ENCODE data around the gene PSD2.

The PSD2 gene

DNA sequence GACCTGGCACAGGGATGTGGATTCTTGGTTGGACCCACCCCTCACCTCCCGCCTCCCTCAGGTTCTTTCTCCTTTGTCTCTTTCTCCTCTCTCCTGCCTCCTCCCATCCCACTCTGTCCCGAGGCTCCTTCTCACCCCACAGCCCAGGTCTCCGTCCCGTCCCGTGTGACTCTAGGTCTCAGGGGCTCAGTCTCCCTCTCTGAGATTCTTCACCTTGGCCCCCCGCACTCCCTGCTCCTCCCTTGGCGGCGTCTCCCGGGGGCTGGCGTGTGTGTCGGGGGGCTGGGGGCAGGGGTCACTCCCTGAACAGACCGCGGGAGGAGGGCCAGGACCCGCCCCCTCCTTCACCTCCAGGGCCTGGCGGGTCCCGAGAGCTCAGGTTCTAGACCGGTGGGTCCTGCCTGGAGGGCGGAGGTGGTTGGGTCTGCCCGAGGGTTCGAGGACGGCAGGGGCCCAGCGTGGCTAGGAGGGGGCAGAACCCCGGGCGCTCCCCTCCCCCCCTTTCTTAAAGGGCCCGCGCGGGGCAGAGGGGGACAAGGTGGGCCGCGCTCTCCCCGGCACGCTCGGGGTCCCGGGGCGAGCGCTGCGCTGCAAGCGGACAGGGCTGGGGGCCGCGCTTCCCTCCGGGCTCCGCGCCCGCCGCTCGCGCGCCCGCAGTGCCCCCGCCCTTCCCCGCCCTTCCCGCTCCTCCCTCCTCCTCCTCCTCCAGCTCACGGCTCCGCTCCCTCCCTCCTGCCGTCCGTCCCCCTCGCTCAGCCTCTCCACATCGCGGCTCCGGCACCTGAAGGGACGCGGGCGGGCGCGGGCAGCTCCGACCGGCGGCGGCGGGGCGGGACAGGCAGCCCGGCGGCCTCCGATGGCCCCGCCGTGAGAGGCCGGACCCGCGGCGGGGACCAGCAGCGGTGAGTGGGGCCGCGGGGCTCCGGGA, at the start of gene PSD2:
TSS of gene PSD2 (plus strand) at position 735 of the 928 bp plus-strand sequence. CDS start 13,633 bp downstream, outside the sequence.
- DNase-seq (ENCODE audit: low read depth in 2 of 2), result peak in 1 of 2 donors; percentile 19

DNA sequence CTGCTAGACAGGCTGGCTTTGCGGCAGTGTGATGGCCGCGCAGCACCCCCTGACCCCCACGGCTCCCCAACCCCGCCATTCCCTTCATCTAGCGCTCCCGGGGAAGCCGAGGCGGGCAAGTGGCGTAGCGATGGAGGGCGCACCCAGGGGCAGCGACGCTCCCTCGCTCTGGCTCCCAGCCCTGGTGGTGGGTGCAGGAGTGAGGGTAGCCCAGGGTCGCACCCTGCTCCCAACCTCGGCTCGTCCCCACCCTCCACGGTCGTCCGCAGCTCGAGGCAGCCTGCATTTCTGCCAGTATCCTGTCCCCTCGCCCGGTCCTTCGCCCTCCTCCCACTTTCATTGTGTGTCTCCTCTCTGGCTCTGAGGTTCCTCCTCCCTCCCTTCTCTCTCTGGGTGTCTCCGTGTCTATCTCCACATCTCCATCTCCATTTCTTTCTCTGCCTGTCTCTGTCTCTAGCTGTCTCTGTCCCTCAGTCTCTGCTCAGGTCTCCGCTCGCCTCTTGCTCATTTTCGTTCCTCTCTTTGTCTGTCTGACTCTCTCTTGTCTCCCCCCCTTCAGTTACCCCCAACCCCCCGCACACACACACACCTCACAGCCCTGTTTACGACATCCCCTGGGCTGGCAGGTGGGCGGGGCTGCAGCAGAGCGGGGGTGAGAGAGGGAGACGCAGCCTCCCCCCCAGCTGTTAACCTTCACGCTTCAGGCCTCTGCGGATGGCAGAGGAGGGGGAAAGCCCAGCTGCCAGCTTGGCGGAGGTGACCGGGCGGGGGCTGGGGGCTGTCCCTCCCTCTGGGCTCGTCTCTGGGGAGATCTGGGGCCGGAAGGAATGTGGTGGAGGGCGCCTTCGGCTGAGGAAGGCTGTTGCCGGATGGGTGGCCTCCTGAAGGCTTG, 48.7 kb upstream of the PSD2 start:
- DNase-seq (ENCODE audit: low read depth in 2 of 2), result peak; percentile 51 to 53

DNA sequence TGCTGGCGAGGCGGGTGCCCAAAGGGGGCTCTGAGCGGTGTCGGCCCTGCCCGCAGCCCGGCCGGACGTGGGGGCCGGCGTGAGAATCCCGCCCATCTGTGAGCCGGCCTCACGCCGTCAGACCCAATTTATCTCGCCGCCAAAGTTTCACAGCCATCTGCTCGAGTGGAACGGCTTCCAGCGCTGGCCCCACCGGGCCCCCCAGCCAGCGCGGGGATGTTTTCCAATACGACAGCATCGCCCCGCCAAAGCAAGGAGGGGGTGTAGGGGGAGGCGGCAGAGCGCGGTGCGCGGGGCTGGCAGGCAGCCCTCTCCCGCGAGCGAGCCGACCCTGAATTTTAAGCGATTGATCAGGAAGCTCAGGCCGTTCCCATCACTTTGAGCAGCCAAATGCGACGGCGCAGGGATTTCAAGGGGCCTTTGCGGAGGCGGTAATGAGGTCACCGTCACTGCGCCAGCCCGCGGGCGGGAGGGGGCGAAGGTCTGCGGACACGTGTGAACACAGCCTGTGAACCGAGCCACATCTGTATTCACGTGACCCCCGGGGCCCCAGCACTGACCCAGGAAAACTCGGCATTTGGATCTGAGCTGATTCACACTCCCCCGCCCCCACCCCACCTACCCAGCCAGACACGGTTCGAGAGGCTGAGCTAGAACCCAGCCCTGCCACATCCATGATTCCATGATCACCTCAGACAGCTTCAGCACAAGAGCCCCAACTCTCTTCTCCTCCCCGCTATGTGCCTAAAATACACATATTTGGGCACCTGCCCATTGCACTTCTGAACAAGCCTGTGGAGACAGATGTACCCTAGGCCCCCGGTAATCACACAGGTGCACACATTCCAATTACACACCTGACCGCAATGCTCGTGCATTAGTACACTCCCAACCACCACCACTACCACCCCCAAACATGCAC, 47.8 kb upstream of the PSD2 start:
- DNase-seq (ENCODE audit: low read depth in 2 of 2), result peak in 1 of 2 donors; percentile 44

DNA sequence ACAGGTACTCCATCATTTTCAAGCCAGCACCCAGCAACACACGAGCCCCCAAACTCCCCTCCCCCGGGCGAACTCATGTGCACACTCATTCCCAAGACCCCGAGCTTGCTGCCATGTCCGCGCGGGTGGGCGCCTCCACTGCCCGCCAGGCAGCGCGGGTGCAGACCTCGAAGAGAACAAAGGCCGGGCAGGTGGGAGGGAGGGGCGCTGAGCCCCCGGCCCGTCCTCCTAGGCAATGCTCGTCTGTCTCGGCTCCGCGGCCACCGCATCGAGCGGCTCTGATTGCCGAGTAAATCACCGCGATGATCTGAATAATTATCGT, 47.1 kb upstream of the PSD2 start:
- DNase-seq (ENCODE audit: low read depth in 2 of 2), result no peak

DNA sequence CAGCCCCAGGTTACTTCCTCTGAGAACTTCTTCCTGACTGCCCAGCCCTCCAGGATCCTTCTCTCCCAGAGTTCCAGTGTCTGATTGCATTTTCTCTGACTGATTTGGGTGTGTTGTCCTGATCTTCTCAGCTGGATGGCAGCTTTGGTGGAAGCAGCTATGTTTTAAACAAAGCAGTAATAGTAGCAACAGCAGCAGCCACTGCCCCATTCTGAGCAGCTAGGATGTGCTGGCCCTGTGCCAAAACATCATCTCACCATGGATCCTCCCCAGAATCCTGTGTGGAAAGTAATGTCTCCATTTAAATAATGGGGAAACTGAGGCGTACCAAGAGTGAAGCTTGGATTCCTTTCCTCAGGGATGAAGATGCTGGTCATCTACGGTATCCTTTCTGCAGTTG, 46.4 kb upstream of the PSD2 start:
- DNase-seq (ENCODE audit: low read depth in 2 of 2), result no peak

DNA sequence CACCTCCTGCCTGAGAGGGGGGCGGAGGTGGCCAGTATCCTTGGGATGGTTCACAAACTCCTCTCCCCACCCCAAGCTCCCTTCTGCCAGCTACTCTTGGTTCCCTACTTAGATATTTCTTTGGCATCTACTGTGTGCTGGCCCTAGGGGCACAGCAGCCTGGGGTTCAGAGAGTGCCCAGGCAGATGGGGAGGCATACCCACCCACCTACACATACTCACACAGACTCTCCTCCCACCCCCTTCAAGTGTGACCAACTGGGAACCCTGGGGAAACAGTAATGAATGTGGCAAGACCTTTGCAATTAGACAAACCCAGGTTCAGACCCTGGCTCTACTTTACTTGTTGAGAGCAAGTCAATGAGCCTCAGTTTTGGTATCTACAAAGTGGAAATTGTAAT, 44.4 kb upstream of the PSD2 start:
- no peak for DNase-seq (ENCODE audit: low read depth in 2 of 2)

DNA sequence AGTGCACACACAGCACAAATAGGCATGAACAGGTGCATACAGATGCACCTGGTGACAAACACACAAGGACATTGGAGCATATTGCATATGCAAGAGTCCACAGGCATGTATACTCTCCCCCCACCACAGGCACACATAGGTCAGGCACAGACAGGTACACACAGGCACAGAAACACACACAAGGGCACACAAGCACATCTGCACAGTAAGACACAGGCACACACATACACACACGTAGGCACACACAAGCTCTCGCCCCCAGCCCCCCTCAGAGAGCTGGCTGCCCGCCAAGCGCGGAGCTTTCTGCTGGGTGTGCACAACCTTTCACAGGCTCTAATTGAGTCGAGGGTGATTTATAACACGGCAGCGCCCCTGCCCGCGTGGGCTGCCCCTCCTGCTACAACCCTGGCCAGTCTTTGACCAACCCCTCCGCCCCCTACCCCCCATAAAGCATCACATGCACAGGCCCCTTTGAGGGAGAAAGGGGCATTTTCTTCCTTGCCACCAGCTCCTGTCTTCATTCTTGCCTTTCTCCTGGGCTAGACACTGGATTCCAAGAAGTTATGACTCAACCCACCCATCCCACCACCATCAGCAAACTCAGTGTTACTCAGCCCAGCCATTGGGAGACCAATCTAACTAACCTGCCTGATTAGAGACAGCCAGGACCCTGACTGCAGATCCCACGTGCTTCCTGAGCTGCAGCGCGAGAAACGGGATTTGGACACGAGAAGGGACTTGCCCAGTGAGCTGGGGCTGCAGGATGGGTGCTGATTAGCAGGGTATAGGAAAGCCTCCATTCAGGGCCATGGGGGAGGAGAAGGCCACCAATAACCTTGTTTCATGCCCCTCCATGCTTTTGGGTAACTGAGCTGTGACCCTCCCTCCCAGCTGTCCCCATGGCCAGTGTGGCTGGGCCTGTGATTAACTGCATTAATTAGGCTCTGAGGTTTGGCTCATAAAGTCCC, 42.8 kb upstream of the PSD2 start:
- DNase-seq (ENCODE audit: low read depth in 2 of 2), result no peak

DNA sequence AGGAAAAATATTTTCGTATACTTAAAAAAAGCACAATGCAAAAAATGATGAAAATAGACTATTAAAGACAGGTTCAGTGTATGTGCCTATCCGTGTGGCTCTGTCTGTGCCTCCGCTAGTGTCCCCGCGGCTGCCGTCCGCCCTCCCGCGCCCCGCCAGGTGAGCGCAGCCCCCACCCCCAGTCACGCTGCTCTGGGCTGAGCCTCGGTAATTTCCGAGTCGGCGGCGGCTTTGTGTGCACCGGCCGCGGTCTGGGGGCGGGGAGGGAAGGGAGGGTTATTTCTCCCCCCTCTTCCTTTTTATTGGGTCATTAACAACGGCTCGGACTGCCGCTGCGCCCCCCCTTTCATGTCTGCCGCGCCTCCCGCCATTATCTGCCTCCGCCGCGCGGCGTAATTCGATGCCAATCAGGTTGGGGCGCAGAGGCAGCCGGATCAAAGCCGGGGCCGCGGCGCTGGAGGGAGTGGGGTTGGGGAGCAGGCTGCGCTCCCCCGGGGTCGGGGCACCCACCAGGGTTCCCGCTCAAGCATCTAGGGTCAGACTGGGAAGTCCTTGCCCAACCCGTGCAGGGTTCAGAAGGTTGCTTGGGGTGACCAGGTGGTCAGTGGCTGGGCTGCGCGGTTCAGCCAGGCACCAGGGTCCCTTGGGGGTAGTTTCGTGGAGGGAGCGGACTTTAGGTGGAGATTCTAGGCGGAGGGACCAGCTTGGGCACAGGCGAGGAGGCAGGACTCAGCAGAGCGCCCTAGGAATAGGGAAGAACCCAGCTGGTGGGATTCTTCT, 39.5 kb upstream of the PSD2 start:
- no peak for DNase-seq (ENCODE audit: low read depth in 2 of 2)

DNA sequence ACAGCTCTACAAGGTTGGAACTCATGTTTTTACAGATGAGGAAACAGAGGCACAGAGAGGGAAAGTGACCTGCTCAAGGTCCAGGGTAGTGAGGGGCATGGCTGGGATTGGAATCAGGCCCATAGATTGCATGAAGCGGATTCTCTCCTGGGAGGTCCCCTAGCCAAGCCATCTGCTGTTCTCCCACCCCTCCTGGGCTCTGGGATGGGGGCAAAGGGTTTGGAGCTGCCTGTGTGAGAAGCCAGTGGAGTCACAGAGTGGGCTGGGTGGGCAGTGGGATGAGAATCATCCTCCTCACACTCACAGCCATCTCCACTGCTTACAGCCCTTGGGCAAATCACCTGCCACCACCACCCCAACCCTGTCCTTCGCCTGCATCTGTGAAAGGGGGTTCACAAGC, 38.6 kb upstream of the PSD2 start:
- no peak for DNase-seq (ENCODE audit: low read depth in 2 of 2)

DNA sequence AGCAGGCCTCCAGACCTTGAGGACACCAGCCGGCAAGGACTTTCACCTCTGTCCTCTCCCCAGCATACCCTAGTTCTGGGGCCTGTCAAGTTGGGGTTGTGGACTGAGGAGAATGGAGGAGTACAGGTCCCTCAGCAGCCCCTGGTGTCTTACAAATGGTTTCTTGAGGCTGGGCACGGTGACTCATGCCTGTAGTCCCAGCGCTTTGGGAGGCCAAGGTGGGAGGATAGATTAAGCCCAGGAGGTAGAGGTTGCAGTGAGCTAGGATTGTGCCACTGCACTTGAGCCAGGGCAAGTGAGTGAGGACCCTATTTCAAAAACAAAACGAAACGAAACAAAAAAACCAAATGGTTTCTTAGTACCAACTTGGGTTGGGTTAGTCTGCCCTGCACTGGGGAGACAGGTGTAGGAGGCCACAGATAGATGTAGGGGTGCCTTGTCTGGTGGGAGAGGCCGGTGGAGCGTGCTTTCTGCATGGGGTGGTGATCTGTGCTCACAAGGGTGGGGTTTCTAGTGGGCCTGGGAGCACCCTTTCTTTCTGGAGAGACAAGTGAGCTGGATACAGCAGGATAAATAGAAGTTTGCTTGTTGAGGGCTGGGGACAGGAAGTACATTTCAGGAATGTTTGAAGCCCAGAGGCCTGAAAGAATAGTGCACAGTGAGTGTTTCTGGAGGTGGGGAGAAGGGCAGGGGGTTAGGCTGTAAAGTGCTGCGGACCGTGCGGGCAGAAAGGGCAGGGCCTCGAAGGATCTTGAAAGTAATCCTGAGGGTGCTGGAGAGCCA, 37.7 kb upstream of the PSD2 start:
- no peak for DNase-seq (ENCODE audit: low read depth in 2 of 2)

DNA sequence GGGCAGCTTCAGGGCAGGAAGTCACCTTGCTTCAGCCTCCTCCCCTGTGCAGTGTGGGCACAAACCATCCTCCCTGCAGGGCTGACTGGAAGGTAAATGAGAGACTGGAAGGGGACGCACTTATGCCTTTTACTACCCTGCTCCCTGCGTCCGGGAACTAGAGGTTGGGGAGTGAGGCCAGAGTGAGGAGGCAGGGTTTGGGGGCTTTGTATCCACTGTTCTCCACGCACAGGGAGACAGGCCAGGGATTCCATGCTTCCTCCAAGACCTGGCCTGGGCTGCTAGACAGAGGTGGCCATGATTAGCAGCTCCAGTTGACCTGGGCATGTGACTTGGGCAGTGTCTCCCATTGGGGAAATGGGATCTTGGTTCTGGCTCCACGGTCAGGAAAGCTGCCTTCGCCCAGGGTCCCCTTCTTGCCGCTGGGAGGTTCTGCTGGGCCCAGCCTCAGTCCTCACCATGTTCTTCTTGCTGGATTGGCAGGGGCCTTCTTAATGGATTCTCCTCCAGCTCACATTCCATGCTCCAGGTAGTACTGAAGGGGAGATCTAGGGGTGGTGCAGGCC, 37.0 kb upstream of the PSD2 start:
- DNase-seq (ENCODE audit: low read depth in 2 of 2), result no peak

DNA sequence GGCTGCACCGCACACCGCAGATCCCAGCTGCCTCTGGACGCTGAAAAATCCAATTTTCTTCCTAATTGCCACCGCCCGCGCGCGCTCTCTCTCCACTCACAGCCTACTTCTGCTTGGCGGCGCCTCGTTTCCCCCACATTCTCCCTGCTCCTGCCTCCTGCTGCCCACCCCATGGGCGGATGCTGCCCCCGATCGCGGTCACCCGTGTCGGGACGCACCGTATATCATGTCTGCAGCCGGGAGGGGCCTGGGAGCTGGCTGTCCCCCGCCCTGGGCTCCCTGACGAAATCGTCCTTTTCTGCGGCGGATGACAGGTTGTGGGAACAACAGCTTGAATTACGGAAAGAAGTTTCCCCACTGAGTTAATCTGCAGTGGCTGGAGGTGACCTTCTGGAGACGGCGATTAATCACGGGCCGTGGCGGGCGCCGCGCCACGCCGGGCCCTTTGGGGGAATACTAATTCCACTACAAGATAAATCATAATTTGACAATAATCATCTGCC, 36.3 kb upstream of the PSD2 start:
- DNase-seq (ENCODE audit: low read depth in 2 of 2), result no peak

DNA sequence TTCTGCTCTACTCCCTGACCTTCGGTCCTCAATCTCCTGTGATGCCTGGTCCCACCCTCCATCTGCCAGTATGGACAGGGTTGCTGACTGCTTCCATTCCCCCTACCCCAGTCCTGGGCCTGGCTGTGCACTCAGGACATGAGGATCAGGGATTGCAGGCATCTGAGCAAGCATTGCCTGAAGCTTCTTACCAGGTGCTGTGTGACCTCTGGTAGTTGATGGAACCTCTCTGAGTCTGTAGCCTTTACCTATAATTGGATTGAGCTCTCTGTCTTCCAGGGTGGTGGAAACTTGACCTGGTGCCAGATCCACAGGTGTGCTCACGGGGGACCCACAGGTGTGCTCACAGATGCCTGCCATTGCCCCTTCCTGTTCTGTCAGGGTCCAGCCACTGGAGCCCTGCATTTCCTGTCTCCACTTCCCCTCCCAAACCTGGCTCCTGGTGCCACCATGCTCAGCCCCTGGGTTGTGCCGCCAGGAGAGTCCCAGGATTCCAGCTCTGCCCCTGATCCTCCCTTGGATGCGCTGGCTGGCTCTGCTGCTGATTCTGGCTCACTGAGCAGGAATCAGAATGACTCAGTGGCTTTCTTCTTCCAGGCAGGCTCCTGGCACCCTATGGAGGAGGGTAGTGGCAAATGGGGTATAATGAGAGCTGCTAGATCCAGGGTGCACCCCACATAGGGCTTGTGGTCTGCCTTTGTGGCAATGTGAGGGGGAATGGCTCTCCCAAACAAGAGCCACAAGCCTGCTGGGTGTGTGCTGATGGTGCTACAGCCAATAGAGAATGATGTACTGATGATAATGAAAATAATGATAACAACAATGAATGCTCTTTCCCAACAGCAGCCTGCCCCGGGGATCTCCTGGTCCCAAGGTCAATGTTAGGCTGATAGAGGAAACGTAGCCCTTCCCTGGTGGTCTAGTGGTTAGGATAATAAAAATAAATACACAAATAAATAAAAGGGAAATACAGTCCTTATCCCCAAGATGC, 35.2 kb upstream of the PSD2 start:
- DNase-seq (ENCODE audit: low read depth in 2 of 2), result no peak

DNA sequence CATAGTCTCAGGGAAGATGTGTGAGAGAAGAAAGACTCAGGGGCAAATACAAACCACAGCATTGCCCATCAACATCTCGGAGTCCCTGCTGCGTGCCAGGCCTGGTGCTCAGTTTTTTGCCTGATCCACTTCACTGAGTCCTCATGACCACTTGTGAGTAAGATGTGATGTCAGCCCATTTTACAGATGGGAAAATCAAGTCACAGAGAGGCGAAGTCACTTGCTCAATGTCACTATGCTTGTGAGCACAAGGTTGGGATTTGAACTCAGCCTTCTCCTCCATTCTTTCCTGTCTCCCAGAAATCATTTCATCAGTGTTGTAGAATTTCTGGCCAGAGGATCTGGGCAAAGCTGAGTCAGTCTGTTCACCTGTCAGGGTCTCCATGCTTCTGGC, 34.6 kb upstream of the PSD2 start:
- no peak for DNase-seq (ENCODE audit: low read depth in 2 of 2)

DNA sequence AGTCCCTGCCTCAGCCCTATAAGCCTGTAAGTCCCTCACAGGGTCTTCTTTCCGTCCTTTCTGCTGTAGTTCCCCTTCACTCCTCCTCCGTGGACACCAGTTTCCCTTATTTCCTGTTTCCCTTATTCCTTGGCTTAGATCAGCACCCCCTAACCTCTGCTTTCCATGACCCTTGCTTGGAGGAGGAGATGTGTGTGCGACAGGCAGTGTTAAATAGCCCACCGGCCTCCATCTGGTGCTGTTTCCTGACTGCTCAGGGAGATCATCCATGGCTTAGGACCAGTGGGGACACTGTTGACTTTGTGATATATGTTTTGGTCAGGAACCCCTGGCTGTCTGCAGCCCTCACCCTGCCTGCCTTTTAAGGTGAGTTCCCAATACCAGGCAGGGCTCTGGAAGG, 34.1 kb upstream of the PSD2 start:
- no peak for DNase-seq (ENCODE audit: low read depth in 2 of 2)

DNA sequence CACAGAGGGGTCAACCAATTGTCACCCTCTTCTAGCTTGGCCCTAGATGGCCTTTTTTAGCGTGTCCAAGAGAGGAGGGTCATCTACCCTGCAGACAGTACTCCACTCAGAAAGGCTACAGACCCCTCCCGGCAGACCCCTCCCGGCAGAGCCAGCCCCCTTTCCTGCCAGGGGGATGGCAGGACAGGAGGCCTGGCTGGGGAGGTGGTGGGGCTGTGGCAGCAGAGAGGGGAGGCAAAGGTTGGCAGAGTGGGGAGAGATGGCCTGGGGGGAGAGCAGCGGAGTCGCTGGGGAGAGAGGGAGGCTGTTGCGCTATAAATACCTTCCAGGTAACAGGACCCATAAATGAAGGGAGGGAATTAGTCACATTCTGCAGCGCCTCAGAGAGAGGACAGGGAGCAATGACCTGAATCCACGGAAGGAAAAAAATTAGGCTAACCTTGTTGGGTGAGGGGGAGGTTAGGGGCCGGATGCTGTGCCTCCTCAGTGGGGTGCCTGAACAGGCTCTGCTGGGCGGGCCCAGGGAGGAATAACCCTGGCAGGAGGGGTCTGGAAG, 32.9 kb upstream of the PSD2 start:
- DNase-seq (ENCODE audit: low read depth in 2 of 2), result no peak

All from stimulated activated CD4-positive, alpha-beta T cell treated with anti-CD3 and anti-CD28 coated beads, Interleukin-4, amount 100 ng/mL, for 48 hours (primary cell).